Renal pelvis (tissue), 4 donors: ENCODE results near the gene ZNRF3. TPM values are rescaled to one million over a fixed set of nuclear protein-coding genes. Genes with fewer than 3 reads are reported as not detected.

Experiments used
- DNase-seq: peaks from one replicate; pipeline ENCODE4 v3.0.0-alpha.2; 2013
- polyA plus RNA-seq, 3 donors: library from polyadenylated mRNA; unstranded; fragments of 120-200 nt; gene quantifications; one replicate each; pipeline ENCODE4 v1.2.1, GENCODE V29; 2013; ENCODE audit not compliant: insufficient read length in 3 of 3

Gene ZNRF3
- polyA plus RNA-seq, 3 donors = 28.2 to 32.2 (median 31.5) TPM

DNA sequence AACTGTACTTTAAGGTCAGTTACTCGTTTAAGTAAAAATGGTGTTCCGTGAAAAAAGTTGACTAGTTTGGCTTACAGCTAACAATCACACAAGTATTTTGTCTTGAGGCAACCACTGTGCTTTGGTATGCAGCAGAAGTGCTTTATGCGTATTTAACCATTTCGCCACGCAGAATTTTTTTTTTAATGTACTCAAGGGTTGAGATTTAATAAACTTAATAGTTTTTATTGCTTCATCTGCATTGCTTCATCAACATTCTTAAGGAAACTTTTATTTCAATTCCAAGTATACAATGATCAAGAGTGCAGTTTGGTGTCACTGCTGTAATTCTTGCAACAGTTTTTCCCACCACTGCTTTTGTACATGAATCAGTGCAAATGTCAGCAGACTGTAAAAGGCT is 66.4 kb downstream of the ZNRF3 start:
- DNase-seq = no peak

DNA sequence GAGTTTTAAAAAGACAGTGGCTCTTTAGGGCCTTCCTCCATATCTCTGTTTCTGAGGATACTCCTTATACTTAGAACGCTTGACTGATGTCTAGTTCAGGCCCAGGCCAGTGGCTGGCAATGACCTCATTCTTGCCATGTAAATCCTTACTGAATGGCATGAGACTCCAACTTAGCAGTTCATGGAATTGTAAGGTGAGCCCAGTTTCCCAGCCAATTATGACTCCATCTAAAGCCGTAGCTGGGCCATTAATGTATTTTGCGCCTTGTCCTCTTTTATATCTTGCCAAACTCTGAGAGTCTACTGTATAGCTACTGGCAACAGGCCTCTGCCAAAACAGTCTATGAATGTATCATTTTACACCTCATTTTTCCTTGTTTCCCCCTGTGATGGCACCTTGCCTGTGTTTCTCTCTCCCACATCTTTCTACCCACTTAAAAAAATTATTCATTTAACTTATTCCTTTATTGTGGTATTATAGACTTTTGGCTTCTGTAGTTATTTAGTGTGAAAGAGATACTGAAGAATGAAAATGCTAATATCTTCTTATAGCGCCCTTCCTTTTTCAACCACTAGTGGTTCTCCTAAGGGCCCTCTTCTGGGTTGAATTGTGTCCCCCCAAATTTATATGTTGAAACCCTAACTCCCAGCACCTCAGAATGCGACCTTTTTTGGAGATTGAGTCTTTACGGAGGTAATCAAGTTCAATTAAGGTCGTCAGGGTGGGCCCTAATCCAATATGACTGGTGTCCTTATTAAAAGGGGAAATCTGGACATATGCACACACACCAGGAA is 67.4 kb downstream of the ZNRF3 start:
- DNase-seq = no peak

GRCh38 chr22:28951530-28951929 is 68.2 kb downstream of the ZNRF3 start:
- no peak for DNase-seq

GRCh38 chr22:28951969-28952521 is 68.7 kb downstream of the ZNRF3 start:
- peak; percentile 52 for DNase-seq

DNA sequence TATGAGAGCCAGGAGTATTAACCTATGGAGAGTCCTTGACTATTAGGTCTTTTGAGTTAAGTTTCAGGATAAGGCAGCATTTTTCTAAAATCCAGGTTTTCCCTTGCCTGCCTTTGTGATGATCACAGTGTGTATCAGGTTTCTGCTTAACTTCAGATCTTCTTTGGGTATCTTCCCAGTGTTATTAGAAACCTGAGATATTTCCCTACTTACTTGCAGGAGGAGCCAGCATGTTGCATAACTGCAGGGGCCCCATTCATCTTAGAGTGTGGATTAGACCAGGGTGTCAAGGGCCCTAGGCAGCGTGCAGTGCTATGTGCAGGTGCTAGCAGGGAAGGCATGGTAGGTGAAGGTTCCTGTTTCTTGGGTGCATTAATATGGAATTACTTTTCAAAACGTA is 69.5 kb downstream of the ZNRF3 start:
- DNase-seq = no peak

GRCh38 chr22:28953403-28953802 is 70.0 kb downstream of the ZNRF3 start:
- DNase-seq = no peak

DNA sequence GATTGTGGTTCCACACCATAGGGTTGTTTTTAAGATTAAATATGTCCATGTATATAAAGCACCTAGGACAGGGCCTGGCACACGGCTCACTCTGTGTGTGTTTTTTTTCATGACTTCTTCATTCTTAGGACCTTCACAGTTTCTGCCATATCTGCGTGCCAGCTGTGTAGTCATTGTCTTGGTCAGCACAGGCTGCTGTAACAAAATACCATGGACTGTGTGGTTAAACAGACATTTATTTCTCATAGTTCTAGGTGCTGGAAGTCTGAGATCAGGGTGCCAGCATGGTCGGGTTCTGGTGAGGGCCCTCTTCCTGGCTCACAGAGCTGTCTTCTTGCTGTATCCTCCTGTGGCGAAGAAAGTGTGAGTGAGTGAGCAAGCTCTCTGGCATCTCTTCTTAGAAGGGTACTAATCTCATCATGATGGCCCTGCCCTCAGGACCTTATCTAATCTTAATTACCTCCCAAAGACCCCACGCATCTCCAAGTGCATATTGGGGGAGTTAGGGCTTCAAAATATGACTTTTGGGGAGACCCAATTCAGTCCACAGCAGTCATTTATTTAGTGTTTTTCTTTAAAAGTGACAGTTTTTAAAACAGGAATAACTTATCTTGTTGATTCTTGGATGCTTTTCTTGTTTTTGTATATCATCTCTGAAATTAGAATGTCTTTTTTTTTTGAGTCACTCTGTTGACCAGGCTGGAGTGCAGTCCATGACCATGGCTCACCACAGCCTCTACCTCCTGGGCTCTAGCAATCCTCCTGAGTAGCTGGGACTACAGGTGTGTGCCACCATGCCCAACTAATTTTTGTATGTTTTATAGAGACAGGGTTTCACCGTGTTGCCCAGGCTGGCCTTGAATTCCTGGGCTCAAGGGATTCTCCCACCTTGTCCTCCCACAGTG is 70.9 kb downstream of the ZNRF3 start:
- no peak for DNase-seq

GRCh38 chr22:28955817-28956216 is 72.4 kb downstream of the ZNRF3 start:
- DNase-seq = no peak

DNA sequence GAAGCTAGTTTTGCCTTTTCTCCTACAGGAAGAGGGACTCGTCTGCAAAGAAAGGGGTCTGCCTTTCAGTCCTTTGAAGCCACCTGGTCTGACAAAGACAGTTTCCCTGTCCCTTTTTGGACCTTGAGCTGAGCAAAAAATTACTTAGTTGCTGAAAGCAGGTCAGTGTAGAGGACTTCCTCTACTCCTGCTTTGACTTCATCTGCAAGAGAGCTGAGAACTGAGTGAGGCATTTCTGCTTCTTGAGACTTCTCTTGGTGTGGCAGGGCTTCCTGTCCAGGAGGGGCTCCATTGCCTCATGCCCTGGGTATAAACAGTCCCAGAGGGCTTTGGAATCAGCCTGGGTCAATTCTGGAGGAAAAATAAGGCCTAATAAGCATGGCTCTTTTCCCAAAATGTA is 73.1 kb downstream of the ZNRF3 start:
- DNase-seq = no peak

GRCh38 chr22:28958611-28959010 is 75.2 kb downstream of the ZNRF3 start:
- DNase-seq = no peak

DNA sequence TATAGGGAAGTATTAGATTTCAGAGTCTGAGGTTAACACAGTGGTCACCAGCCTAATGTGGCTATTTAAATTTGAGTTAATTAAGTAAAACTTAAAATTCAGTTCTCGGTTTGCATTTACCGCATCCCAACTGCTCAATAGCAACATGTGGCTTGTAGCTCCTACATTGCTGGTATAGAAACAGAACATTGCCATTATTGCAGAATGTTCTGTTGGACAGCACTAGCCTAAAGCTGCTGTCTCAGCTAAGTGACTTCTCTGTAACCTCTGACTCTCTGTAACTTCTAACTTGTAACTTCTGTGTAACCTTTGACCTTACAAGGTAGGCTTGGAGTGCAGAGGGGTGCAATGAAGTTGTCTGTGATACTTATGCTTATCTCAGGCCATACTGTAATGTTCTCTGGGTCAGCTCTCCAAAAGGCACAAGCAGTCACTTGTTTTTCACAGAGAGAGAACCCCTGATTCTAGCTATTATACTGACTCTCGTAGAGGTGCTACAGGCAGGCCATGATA is 78.7 kb downstream of the ZNRF3 start:
- DNase-seq = no peak

- DNase-seq = no peak
Measured at GRCh38 chr22:28963362-28963761, 80.0 kb downstream of the ZNRF3 start.

DNA sequence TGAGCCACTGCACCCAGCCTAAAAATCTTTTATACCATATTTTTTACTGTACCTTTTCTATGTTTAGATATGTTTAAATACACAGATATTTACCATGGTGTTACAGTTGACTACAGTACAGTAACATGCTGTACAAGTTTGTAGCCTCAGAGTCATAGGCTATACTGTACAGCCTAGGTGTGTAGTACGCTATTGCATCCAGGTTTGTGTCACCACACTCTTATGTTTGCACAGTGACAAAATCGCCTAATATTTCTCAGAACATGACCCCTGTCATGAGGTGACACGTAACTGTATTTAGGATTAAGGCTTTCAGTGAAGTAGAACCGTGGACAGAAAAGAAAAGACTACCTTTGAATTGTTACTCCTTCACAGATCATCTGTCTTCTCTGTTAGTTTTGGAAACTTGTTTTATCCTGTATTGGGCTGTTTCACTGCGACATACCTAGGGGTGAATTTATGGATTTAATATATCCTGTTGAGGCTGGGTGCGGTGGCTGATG is 83.8 kb downstream of the ZNRF3 start:
- DNase-seq = no peak

GRCh38 chr22:28967969-28968368 is 84.6 kb downstream of the ZNRF3 start:
- DNase-seq = no peak

DNA sequence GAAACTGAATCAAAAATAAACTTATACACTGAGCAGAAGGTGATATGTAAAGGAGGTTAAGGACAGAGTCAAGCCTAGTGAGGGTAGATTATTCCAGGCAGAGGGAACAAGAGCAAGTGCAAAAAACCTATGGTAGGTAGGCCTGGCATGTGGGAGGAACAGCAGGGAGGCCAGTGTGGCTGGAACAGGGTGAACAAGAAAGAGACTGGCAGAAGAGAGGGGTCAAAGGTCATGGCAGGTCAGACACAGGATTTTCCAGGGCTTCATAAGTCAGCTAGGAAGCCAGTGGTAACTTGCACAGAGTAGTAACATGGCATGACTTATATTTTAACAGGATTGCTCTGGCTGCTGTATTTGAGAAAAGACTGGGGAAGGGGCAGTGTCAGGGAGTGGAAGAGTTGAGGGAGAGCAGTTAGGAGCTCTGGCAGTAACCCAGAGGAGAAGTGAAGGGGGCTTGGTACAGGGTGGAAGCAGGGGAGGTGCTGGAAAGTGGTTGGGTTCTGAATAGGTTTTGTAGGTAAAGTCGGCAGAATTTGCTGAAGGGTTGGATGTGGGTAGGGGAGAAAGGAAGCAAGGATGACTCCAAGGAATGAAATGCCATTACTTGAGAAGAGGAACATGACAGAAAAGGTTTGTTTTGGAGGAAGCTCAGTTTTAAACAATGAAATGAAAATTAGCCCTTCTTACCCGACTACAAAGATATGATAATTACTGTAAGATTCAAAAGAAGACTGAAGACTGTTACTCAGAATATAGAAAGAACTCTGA is 86.2 kb downstream of the ZNRF3 start:
- DNase-seq = no peak

- no peak for DNase-seq
Measured at GRCh38 chr22:28973352-28973751, 90.0 kb downstream of the ZNRF3 start.

GRCh38 chr22:28977060-28977459 is 93.7 kb downstream of the ZNRF3 start:
- no peak for DNase-seq

DNA sequence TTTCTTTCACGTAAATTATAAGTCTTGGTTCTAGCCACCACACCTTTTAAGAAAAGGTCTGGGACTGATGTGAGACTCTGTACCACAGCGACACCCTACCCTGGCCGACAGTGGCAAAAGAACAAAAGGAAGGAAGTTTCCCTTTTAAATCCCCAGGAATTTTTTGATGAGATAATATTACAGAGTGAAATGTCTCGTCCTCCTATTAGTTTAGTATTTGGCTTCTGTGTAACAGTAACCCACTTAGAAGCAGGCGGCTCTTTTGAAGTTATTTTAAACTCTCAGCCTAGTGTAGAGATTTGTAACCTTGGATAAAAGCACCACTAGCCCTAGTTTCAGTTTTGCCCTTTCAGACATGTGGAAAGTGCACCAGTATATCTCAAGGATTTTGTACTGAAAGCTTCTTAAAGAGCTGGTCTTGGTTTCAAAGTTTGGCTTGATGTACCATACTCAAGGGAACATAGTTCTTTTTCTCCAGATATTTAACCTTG is 94.2 kb downstream of the ZNRF3 start:
- no peak for DNase-seq

DNA sequence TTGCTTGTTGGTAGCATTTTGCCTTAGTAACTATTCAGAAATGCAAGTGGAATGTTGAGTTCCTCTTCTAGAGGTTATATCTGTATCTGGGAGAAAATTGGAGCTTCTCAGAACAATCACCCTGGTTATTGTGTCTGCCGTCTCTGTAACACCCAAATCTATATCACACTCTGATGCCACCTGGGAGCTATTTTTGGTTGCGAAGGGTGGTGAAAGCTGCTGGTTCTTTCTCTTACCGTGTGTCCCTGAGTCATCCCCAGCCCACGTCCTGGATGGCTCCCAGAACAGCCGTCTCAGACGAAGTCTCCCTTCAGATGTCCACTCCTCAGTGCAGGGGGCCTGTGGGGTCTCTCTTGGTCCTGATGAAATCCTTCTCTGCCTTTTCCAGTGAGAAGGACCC is 94.8 kb downstream of the ZNRF3 start:
- DNase-seq = no peak

DNA sequence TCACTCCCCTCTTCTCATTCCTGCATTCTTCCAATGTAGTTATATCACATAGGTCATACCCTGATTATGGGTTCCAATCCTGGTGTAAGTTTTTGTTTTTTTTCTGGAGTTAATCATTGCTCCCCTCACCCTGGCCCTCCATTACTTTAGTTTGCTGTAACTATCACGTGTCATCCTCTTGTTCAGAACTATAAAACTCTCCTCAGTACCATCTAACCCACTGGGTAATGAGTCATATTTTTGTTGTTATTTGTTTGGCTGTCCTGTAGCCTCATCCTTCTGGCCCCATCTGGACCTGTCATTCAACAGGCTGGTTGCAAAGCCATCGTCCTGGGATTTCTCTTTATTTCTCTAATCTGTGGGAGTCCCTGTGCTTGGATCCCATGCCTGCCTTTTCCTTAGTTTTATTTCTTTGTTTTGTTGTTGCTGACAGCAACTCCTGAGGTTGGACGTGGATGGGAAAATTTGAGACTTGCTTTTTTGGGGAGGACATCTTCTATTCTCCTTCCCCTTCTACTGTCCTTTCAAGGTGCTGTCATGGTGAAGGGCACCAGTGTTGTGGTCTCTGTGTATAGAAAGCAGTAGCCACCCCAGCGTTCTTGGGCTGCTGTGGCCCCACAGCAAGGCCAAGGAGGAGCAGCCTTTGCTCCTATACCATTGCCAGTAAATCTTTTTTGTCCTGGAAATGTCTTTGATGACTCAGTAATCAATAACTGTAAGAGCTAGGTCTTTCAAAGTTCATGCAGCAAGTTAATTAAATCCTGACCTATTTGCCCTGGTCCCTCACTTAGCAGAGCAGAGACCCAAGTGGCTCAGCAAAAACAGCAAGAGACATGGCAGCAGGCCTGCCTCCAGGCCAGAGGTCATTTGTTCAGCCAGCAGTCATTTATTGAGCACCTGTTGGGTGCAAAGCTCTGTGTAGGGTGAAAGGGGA is 95.8 kb downstream of the ZNRF3 start:
- DNase-seq = no peak
